H1 (cell line): ENCODE measurements around the gene IRF7. TPM values are rescaled to one million over a fixed set of nuclear protein-coding genes. Genes with fewer than 3 reads are reported as not detected.

Source experiments
- CTCF ChIA-PET: fragments of 300-600 bp; sonication (Branson Sonifier 250); formaldehyde crosslinking; loops from one replicate; lab custom pipeline; 2021; ENCODE audit not compliant: partially characterized antibody; lab: Charles Lee
- POLR2A ChIA-PET: fragments of 300-600 bp; sonication (Branson Sonifier 250); formaldehyde crosslinking; loops from one replicate; lab custom pipeline; 2021; ENCODE audit warnings: inconsistent platforms; ENCODE audit not compliant: partially characterized antibody; lab: Charles Lee
- DNase-seq, 2 experiments: peaks; one replicate each; pipeline versions ENCODE4 v3.0.0 to v3.0.0-alpha.2; 2010 to 2022; ENCODE audit warnings: low spot score in 2 of 2, low read depth in 1 of 2, mixed read lengths in 1 of 2
- FAIRE-seq: peaks from 2 replicates; lab custom pipeline; 2011; peaks lifted over from hg19 to GRCh38; lab: Jason Lieb, UNC
- H2AFZ ChIP-seq: 2 replicates; pipeline ENCODE4 v1.8.1; 2012; ENCODE audit warnings: low read length, inconsistent platforms
- H2AK5ac ChIP-seq: 2 replicates; pipeline ENCODE4 v1.6.1; 2013; ENCODE audit warnings: low read depth, low read length
- H2BK120ac ChIP-seq: replicated peaks from 2 replicates; pipeline ENCODE3; 2013; ENCODE audit warnings: low read depth, low read length, inconsistent platforms
- H2BK12ac ChIP-seq: 2 replicates; pipeline ENCODE4 v1.6.1; 2013; ENCODE audit warnings: low read depth, low read length
- H2BK15ac ChIP-seq: 2 replicates; pipeline ENCODE4 v1.6.1; 2013; ENCODE audit warnings: low read length
- H2BK20ac ChIP-seq: 2 replicates; pipeline ENCODE4 v1.6.1; 2013; ENCODE audit warnings: low read length
- H2BK5ac ChIP-seq: 2 replicates; pipeline ENCODE4 v1.6.1; 2013; ENCODE audit warnings: low read depth, low read length
- H3K14ac ChIP-seq: 2 replicates; pipeline ENCODE4 v1.6.1; 2013; ENCODE audit warnings: inconsistent platforms; ENCODE audit not compliant: insufficient read length
- H3K18ac ChIP-seq: 2 replicates; pipeline ENCODE4 v1.6.1; 2013; ENCODE audit warnings: low read length; ENCODE audit errors: extremely low read depth
- H3K23ac ChIP-seq: 2 replicates; pipeline ENCODE4 v1.6.1; 2013; ENCODE audit warnings: inconsistent platforms; ENCODE audit not compliant: insufficient read length
- H3K23me2 ChIP-seq: 2 replicates; pipeline ENCODE4 v1.6.1; 2013; ENCODE audit warnings: low read depth, low read length
- H3K27ac ChIP-seq: 2 replicates; pipeline ENCODE4 v1.6.1; 2011; ENCODE audit warnings: low read depth, low read length, inconsistent platforms
- H3K27me3 ChIP-seq, 4 experiments: replicated peaks in 1 of 4; 1 replicate in 1 of 4; 2 replicates in 3 of 4; pipeline versions ENCODE4 v1.6.1 to v1.8.1; 2011 to 2013; ENCODE audit warnings: low read length in 3 of 4, mild to moderate bottlenecking in 3 of 4, inconsistent platforms in 2 of 4, mixed read lengths in 2 of 4, moderate library complexity in 1 of 4; ENCODE audit not compliant: control insufficient read depth in 3 of 4, insufficient read depth in 3 of 4; ENCODE audit errors: extremely low read depth in 1 of 4
- H3K36me3 ChIP-seq, 4 experiments: 2 replicates each; pipeline versions ENCODE4 v1.6.1 to v1.8.1; 2011 to 2013; ENCODE audit warnings: mild to moderate bottlenecking in 4 of 4, low read length in 3 of 4, moderate library complexity in 2 of 4, control low read depth in 1 of 4, inconsistent platforms in 1 of 4; ENCODE audit not compliant: insufficient read depth in 4 of 4, control insufficient read depth in 2 of 4
- H3K4ac ChIP-seq: replicated peaks from 2 replicates; pipeline ENCODE3; 2013; ENCODE audit warnings: low read length, low read depth, mixed read lengths, inconsistent platforms; ENCODE audit not compliant: insufficient read length
- H3K4me1 ChIP-seq, 4 experiments: replicated peaks in 1 of 4; 1 replicate in 1 of 4; 2 replicates in 3 of 4; pipeline versions ENCODE4 v1.6.1 to v1.8.1; 2011 to 2013; ENCODE audit warnings: low read length in 3 of 4, inconsistent platforms in 2 of 4, mixed read lengths in 1 of 4; ENCODE audit not compliant: insufficient read depth in 4 of 4, control insufficient read depth in 3 of 4
- H3K4me2 ChIP-seq, 2 experiments: 2 replicates each; pipeline versions ENCODE4 v1.6.1 to v1.8.1; 2011 to 2013; ENCODE audit warnings: low read depth in 2 of 2, low read length in 2 of 2, control low read depth in 1 of 2, inconsistent platforms in 1 of 2, mild to moderate bottlenecking in 1 of 2; ENCODE audit not compliant: insufficient read depth in 1 of 2
- H3K4me3 ChIP-seq, 4 experiments: fragments of 200-600, 300-600 bp in 1 of 4; sonication (generic), shearing (Covaris generic), sonication (Bioruptor Twin) in 1 of 4; 2 replicates each; pipeline versions ENCODE4 v1.5.1 to v1.8.1; 2011 to 2016; ENCODE audit warnings: low read length in 4 of 4, low read depth in 3 of 4, control low read depth in 2 of 4, inconsistent platforms in 2 of 4, mild to moderate bottlenecking in 2 of 4, mixed read lengths in 1 of 4, moderate library complexity in 1 of 4; ENCODE audit not compliant: insufficient read depth in 2 of 4; ENCODE audit errors: extremely low read depth in 1 of 4
- H3K56ac ChIP-seq: replicated peaks from 2 replicates; pipeline ENCODE3; 2013; ENCODE audit warnings: low read depth, mild to moderate bottlenecking, mixed read lengths, low read length, inconsistent platforms; ENCODE audit not compliant: insufficient read length
- H3K79me1 ChIP-seq: 2 replicates; pipeline ENCODE4 v1.6.1; 2013; ENCODE audit warnings: low read depth, low read length, control low read depth
- H3K79me2 ChIP-seq, 2 experiments: 2 replicates each; pipeline versions ENCODE4 v1.6.1 to v1.8.1; 2012 to 2013; ENCODE audit warnings: low read length in 2 of 2, mild to moderate bottlenecking in 2 of 2, inconsistent platforms in 1 of 2; ENCODE audit not compliant: insufficient read depth in 2 of 2, control insufficient read depth in 1 of 2
- H3K9ac ChIP-seq, 4 experiments: replicated peaks in 1 of 4; 1 replicate in 1 of 4; 2 replicates in 3 of 4; pipeline versions ENCODE4 v1.6.1 to v1.8.1; 2011 to 2013; ENCODE audit warnings: low read depth in 3 of 4, low read length in 3 of 4, control low read depth in 2 of 4, mild to moderate bottlenecking in 2 of 4, moderate library complexity in 2 of 4, inconsistent platforms in 1 of 4; ENCODE audit errors: extremely low read depth in 1 of 4
- H3K9me3 ChIP-seq, 2 experiments: 2 replicates each; pipeline versions ENCODE4 v1.6.1 to v1.8.1; 2012 to 2013; ENCODE audit warnings: mild to moderate bottlenecking in 2 of 2, moderate library complexity in 2 of 2, control low read depth in 1 of 2, inconsistent platforms in 1 of 2, low read depth in 1 of 2, low read length in 1 of 2, mixed read lengths in 1 of 2; ENCODE audit not compliant: insufficient read depth in 2 of 2
- H4K20me1 ChIP-seq, 2 experiments: replicated peaks in 1 of 2; 2 replicates each; pipeline versions ENCODE3 to v1.8.1; 2011 to 2013; ENCODE audit warnings: inconsistent platforms in 2 of 2, low read length in 2 of 2, mild to moderate bottlenecking in 1 of 2; ENCODE audit not compliant: insufficient read depth in 2 of 2, control insufficient read depth in 1 of 2
- H4K5ac ChIP-seq: 2 replicates; pipeline ENCODE4 v1.6.1; 2013; ENCODE audit warnings: low read length, low read depth, mixed read lengths, inconsistent platforms; ENCODE audit not compliant: insufficient read length
- H4K8ac ChIP-seq: 2 replicates; pipeline ENCODE4 v1.8.0; 2013; ENCODE audit warnings: mild to moderate bottlenecking, moderate library complexity, low read length, inconsistent platforms; ENCODE audit not compliant: insufficient read depth; ENCODE audit errors: extremely low read depth
- H4K91ac ChIP-seq: replicated peaks from 2 replicates; pipeline ENCODE3; 2013; ENCODE audit warnings: low read length, mixed read lengths, inconsistent platforms; ENCODE audit not compliant: insufficient read length
- CREB1 ChIP-seq: IDR thresholded peaks from 2 replicates; pipeline ENCODE4 v1.6.1; 2012; ENCODE audit warnings: inconsistent platforms
- EZH2 ChIP-seq: fragments of 200-600 bp; sonication (generic); IDR thresholded peaks from 2 replicates; pipeline ENCODE4 v1.7.1; 2012; ENCODE audit warnings: low read depth, mild to moderate bottlenecking, moderate library complexity, low read length, inconsistent platforms; ENCODE audit not compliant: severe bottlenecking
- WGBS, 2 experiments: shearing (Covaris generic) in 1 of 2; methylation state at CpG; one replicate each; pipeline versions ENCODE4 v1.1.6 to v1.1.7; 2013 to 2015; ENCODE audit warnings: low lambda C conversion rate in 2 of 2, mixed read lengths in 2 of 2, inconsistent platforms in 1 of 2, low coverage in 1 of 2, missing lambda C conversion rate in 1 of 2; ENCODE audit not compliant: insufficient replicate concordance in 2 of 2, insufficient coverage in 1 of 2, insufficient read length in 1 of 2; ENCODE audit errors: extremely low coverage in 1 of 2, missing lambda C conversion rate in 1 of 2; 5-methylcytosine and 5-hydroxymethylcytosine counted together
- polyA plus RNA-seq, 7 experiments: library from polyadenylated mRNA; depleted of rRNA in 3 of 7; stranded (reverse) in 5 of 7; unstranded in 2 of 7; fragments of >200 nt in 5 of 7; fragments of 200-250 nt in 2 of 7; gene quantifications; 1 replicate in 5 of 7; 2 replicates in 1 of 7; 4 replicates in 1 of 7; pipeline versions ENCODE4 v1.2.1 to v1.2.3, GENCODE V29; 2011 to 2013; ENCODE audit warnings: missing spikeins in 2 of 7, mixed read lengths in 2 of 7
- total RNA-seq: library from RNA; stranded (reverse); fragmentation: NEBNext Ultra II Directional; extraction: Animal tissue kit (Norgen Biotek cat#: 25700); gene quantifications from 2 replicates; pipeline ENCODE4 v1.2.1, GENCODE V29; 2021

The IRF7 gene
- total and polyA plus RNA-seq, 2 of the 8 experiments (the other 6 are each of a cell fraction or from before 2014, with no cell fraction given) = 9.1 to 9.6 TPM

- Histone ChIP-seq H3K4ac (no peak overlapping the region), H4K8ac (no peak overlapping the region), H3K27ac (no peak overlapping the region), H3K4me2 (no peak overlapping the region)
- WGBS, 2 experiments = 90% methylated on average over 29 of the region's 31 CpGs; no CpG with 5 or more reads in 1 of the 2 experiments
- peak; percentile 21 for TF ChIP-seq EZH2
- no peak for TF ChIP-seq CREB1
- TF ChIP-seq, all 59 proteins: peak for 1
- no peak overlapping the region for H2BK120ac ChIP-seq
- no peak overlapping the region for H3K18ac ChIP-seq
- DNase-seq (peak in 1 of 2 experiments; percentile 46), FAIRE-seq (no peak)
- no peak overlapping the region for H2AK5ac ChIP-seq
- H3K79me1 ChIP-seq = no peaks in the 10 kb centered on the region
- peaks cover 3 to 14% (median 10%) of the 10 kb centered on the region in 4 experiments; a peak in 6 of 7 replicates for H3K27me3 ChIP-seq
- ChIA-PET POLR2A (interaction anchor here (1.0 kb wide), 1 partner anchor 65 kb away, joined by 3 read pairs; no protein-coding TSS in a partner anchor), CTCF (interaction anchor here (1.5 kb wide), 1 partner anchor 32 kb away, joined by 3 read pairs; no protein-coding TSS in a partner anchor)
- no peak overlapping the region for H2BK15ac ChIP-seq
- H3K79me2 ChIP-seq = no peaks in the 10 kb centered on the region
- no peak overlapping the region for H3K14ac ChIP-seq
- no peak overlapping the region for H3K4me3 ChIP-seq
- no peak overlapping the region for H4K91ac ChIP-seq
- no peak overlapping the region for H2BK5ac ChIP-seq
- no peaks in the 10 kb centered on the region for H3K9me3 ChIP-seq
- H3K23me2 ChIP-seq = no peaks in the 10 kb centered on the region; the same call in 1 of the 2 replicates
- H3K9ac ChIP-seq = no peak overlapping the region
- no peak overlapping the region for H2AFZ ChIP-seq
- H2BK20ac ChIP-seq = no peak overlapping the region
- H4K20me1 ChIP-seq = peaks cover 0 to 7% of the 10 kb centered on the region in 2 experiments
- H2BK12ac ChIP-seq = no peak overlapping the region
- no peak overlapping the region for H3K23ac ChIP-seq
- H3K36me3 ChIP-seq = no peaks in the 10 kb centered on the region
- H4K5ac ChIP-seq = no peak overlapping the region
- H3K56ac ChIP-seq = no peak overlapping the region
- peaks cover 0 to 6% (median under 1%) of the 10 kb centered on the region in 4 experiments; a peak in 2 of 7 replicates for H3K4me1 ChIP-seq
Measured at GRCh38 chr11:628056-628455, 12.3 kb upstream of the IRF7 start.
